AG09319 (cell line): ENCODE results near the gene AZU1.
"Not testable (repeated sequence)": the region's sequence is repeated elsewhere in the genome, so short reads cannot be mapped to it uniquely, and the experiment has no call there.

Experiments used
- DNase-seq: peaks from one replicate; pipeline ENCODE4 v3.0.0-alpha.2; 2010; ENCODE audit warnings: low read depth; ENCODE audit errors: extremely low read depth
- CTCF ChIP-seq: IDR thresholded peaks from 2 replicates; pipeline ENCODE4 v1.5.1; 2011; ENCODE audit warnings: low read depth, mild to moderate bottlenecking, inconsistent platforms, low read length, moderate library complexity

AZU1 gene

GRCh38 chr19:829129-829758 is 1.6 kb downstream of the AZU1 start:
- no peak for DNase-seq
- TF ChIP-seq CTCF: no peak

- TF ChIP-seq CTCF: no peak
- no peak for DNase-seq
Measured at GRCh38 chr19:831407-832369, 4.1 kb downstream of the AZU1 start.

- DNase-seq: no peak
- TF ChIP-seq CTCF: no peak
Measured at GRCh38 chr19:834216-834615, 6.6 kb downstream of the AZU1 start.

GRCh38 chr19:835210-835810 is 7.7 kb downstream of the AZU1 start:
- DNase-seq: no peak
- TF ChIP-seq CTCF: no peak

GRCh38 chr19:840519-841206 is 13.0 kb downstream of the AZU1 start, which contains the start of gene PRTN3:
TSS of gene PRTN3 (plus strand) at chr19:840999. CDS start at chr19:841009, 10 bp downstream.
- no peak for DNase-seq
- TF ChIP-seq CTCF: no peak

- DNase-seq: not testable (repeated sequence)
Measured at GRCh38 chr19:842802-843179, 15.2 kb downstream of the AZU1 start.

- no peak for DNase-seq
- TF ChIP-seq CTCF: no peak
Measured at GRCh38 chr19:843180-843835, 15.7 kb downstream of the AZU1 start.
